D721Med (cell line): Measurements from ENCODE around the gene TTC27.

ENCODE experiments used
- DNase-seq: peaks from one replicate; pipeline ENCODE4 v3.0.0; 2011; ENCODE audit warnings: low spot score; ENCODE audit not compliant: insufficient read length
- FAIRE-seq: peaks from 2 replicates; lab custom pipeline; 2011; peaks lifted over from hg19 to GRCh38; lab: Jason Lieb, UNC
- CTCF ChIP-seq: IDR thresholded peaks from 2 replicates; pipeline ENCODE4 v1.5.1; 2012; ENCODE audit warnings: mild to moderate bottlenecking, control low read depth; ENCODE audit not compliant: insufficient read depth; ENCODE audit errors: missing control alignments

Gene TTC27

GRCh38 chr2:32742376-32742775, 114.5 kb downstream of the TTC27 start:
- no peak for FAIRE-seq

GRCh38 chr2:32743480-32744236, 115.8 kb downstream of the TTC27 start:
- no peak for FAIRE-seq
- TF ChIP-seq CTCF = no peak
- DNase-seq = no peak

More at GRCh38 chr2:32742376-32742775, 114.5 kb downstream of the TTC27 start:
- no peak for TF ChIP-seq CTCF
- DNase-seq = no peak

- DNase-seq (no peak), FAIRE-seq (no peak)
- no peak for TF ChIP-seq CTCF
These were observed 117.3 kb downstream of the TTC27 start for GRCh38 chr2:32745191-32745590.

- FAIRE-seq (no peak), DNase-seq (no peak)
- no peak for TF ChIP-seq CTCF
These were observed 117.8 kb downstream of the TTC27 start for GRCh38 chr2:32745675-32746074.

GRCh38 chr2:32746669-32747068, 118.8 kb downstream of the TTC27 start:
- TF ChIP-seq CTCF = no peak
- FAIRE-seq (no peak), DNase-seq (no peak)

- FAIRE-seq (no peak), DNase-seq (no peak)
- no peak for TF ChIP-seq CTCF
These were observed 120.3 kb downstream of the TTC27 start for GRCh38 chr2:32748158-32748557.

- no peak for DNase-seq
- no peak for TF ChIP-seq CTCF
These were observed 123.0 kb downstream of the TTC27 start for GRCh38 chr2:32750880-32751279.

More at GRCh38 chr2:32750880-32751279, 123.0 kb downstream of the TTC27 start:
- FAIRE-seq = no peak
